K562 (cell line): ENCODE results near the gene MILR1. TPM values are rescaled to one million over a fixed set of nuclear protein-coding genes. Genes with fewer than 3 reads are reported as not detected.

Experiments
- CHCHD3 ChIP-seq: fragments of 250-450 bp; sonication (Bioruptor Pico); IDR thresholded peaks from 2 replicates; pipeline ENCODE4 v2.1.2; 2022; ENCODE audit warnings: mild to moderate bottlenecking
- CREB1 ChIP-seq, 2 experiments: sonication (generic) in 1 of 2; formaldehyde crosslinking in 1 of 2; IDR thresholded peaks; 2 replicates each; pipeline versions ENCODE4 v1.6.1 to v1.8.0; 2012 to 2022; ENCODE audit warnings: inconsistent platforms in 1 of 2, mild to moderate bottlenecking in 1 of 2, missing genetic modification reagents in 1 of 2, moderate library complexity in 1 of 2
- FUS ChIP-seq: fragments of 200-400 bp; formaldehyde crosslinking; optimal IDR thresholded peaks from 2 replicates; pipeline ENCODE3; 2017; ENCODE audit warnings: low read depth, low read length
- GABPB1 ChIP-seq: sonication (generic); formaldehyde crosslinking; IDR thresholded peaks from 2 replicates; pipeline ENCODE4 v1.8.0; 2022; ENCODE audit warnings: mild to moderate bottlenecking, missing genetic modification reagents
- HLTF ChIP-seq: fragments of 450-650 bp; IDR thresholded peaks from 2 replicates; pipeline ENCODE4 v1.6.1; 2016
- HOXB6 ChIP-seq: fragments of 250-450 bp; sonication (Bioruptor Pico); IDR thresholded peaks from 2 replicates; pipeline ENCODE4 v1.5.1; 2022; ENCODE audit warnings: mild to moderate bottlenecking, borderline replicate concordance
- LCOR ChIP-seq: sonication (generic); formaldehyde crosslinking; IDR thresholded peaks from 2 replicates; pipeline ENCODE4 v1.8.0; 2022; ENCODE audit warnings: mild to moderate bottlenecking, missing genetic modification reagents
- PHF20 ChIP-seq: fragments of 450-650 bp; IDR thresholded peaks from 2 replicates; pipeline ENCODE4 v1.6.1; 2018; ENCODE audit not compliant: partially characterized antibody
- POLR2A ChIP-seq: fragments of 450-650 bp; conservative IDR thresholded peaks from 2 replicates; pipeline ENCODE4 v1.6.1; 2016
- POLR2AphosphoS5 ChIP-seq: IDR thresholded peaks from 2 replicates; pipeline ENCODE4 v1.6.1; 2011; ENCODE audit warnings: mild to moderate bottlenecking, low read depth, low read length, moderate library complexity; ENCODE audit not compliant: control insufficient read depth, insufficient read depth
- POLR2B ChIP-seq: fragments of 450-650 bp; IDR thresholded peaks from 2 replicates; pipeline ENCODE4 v1.6.1; 2018; ENCODE audit warnings: low read depth; ENCODE audit not compliant: partially characterized antibody
- RBM17 ChIP-seq: fragments of 200-400 bp; formaldehyde crosslinking; IDR thresholded peaks from 2 replicates; pipeline ENCODE4 v1.6.1; 2017; ENCODE audit warnings: low read depth, mild to moderate bottlenecking, low read length, borderline replicate concordance
- RNF2 ChIP-seq: sonication (generic); IDR thresholded peaks from 2 replicates; pipeline ENCODE4 v1.6.1; 2016
- SAFB2 ChIP-seq: fragments of 200-400 bp; formaldehyde crosslinking; IDR thresholded peaks from 2 replicates; pipeline ENCODE4 v1.6.1; 2018; ENCODE audit warnings: borderline replicate concordance, low read length, low read depth, moderate library complexity; ENCODE audit not compliant: severe bottlenecking
- TEAD1 ChIP-seq, 2 experiments: fragments of 450-650 bp in 1 of 2; sonication (generic) in 1 of 2; formaldehyde crosslinking; IDR thresholded peaks; 2 replicates each; pipeline versions ENCODE4 v1.4.0 to v1.8.0; 2020 to 2022; ENCODE audit warnings: mild to moderate bottlenecking in 2 of 2, missing genetic modification reagents in 1 of 2
- THRB ChIP-seq: fragments of 450-650 bp; formaldehyde crosslinking; conservative IDR thresholded peaks from 2 replicates; pipeline ENCODE4 v1.4.0; 2022; ENCODE audit warnings: mild to moderate bottlenecking, missing genetic modification characterization
- USF1 ChIP-seq: sonication (generic); formaldehyde crosslinking; IDR thresholded peaks from 2 replicates; pipeline ENCODE4 v1.9.0; 2022; ENCODE audit warnings: mild to moderate bottlenecking, missing genetic modification reagents
- ZNF12 ChIP-seq: sonication (generic); formaldehyde crosslinking; IDR thresholded peaks from 2 replicates; pipeline ENCODE4 v1.4.0; 2020; ENCODE audit warnings: mild to moderate bottlenecking, missing genetic modification reagents
- ZNF175 ChIP-seq: fragments of 200-800 bp; sonication (Bioruptor generic); IDR thresholded peaks from 2 replicates; pipeline ENCODE4 v1.6.1; 2016; ENCODE audit warnings: low read depth, mild to moderate bottlenecking, missing genetic modification characterization, missing compliant biosample characterization
- ZNF354B ChIP-seq: fragments of 250-450 bp; sonication (Bioruptor Pico); IDR thresholded peaks from 2 replicates; pipeline ENCODE4 v1.4.0; 2020
- ZNF583 ChIP-seq: fragments of 250-450 bp; sonication (Bioruptor Pico); IDR thresholded peaks from 2 replicates; pipeline ENCODE4 v1.4.0; 2020
- polyA plus RNA-seq, 8 experiments: library from polyadenylated mRNA; depleted of rRNA in 4 of 8; stranded (reverse) in 5 of 8; unstranded in 3 of 8; fragments of >200 nt; fragmentation: Nextera tagmentation in 2 of 8; fragmentation: Illumina TruSeq in 1 of 8; extraction: Ambion mirVana in 2 of 8; extraction: Trizol in 1 of 8; gene quantifications; 2 replicates each; pipeline versions ENCODE4 v1.2.1 to v1.2.3, GENCODE V29; 2011 to 2014; ENCODE audit warnings: inconsistent platforms in 1 of 8, missing spikeins in 1 of 8
- total RNA-seq, 7 experiments: library from RNA; depleted of rRNA in 6 of 7; stranded (reverse); fragments of >200 nt in 6 of 7; fragmentation: Illumina TruSeq in 2 of 7; extraction: Trizol in 2 of 7; gene quantifications; 2 replicates each; pipeline versions ENCODE4 v1.2.1 to v1.2.3, GENCODE V29; 2011 to 2021; ENCODE audit warnings: low replicate concordance in 1 of 7
- TF ChIP-seq, protein P1 (sequence below): sonication (generic); formaldehyde crosslinking; IDR thresholded peaks from 2 replicates; pipeline ENCODE4 v1.8.1; 2023; ENCODE audit warnings: mild to moderate bottlenecking, missing genetic modification reagents
- TF ChIP-seq, protein P2 (sequence below): fragments of 450-650 bp; formaldehyde crosslinking; IDR thresholded peaks from 2 replicates; pipeline ENCODE4 v1.4.0; 2022; ENCODE audit warnings: missing genetic modification characterization

MILR1 gene
- total and polyA plus RNA-seq, 9 of the 15 experiments (the other 6 are each of a cell fraction or from before 2014, with no cell fraction given), result 3.8 to 14.1 (median 7.1) TPM

DNA sequence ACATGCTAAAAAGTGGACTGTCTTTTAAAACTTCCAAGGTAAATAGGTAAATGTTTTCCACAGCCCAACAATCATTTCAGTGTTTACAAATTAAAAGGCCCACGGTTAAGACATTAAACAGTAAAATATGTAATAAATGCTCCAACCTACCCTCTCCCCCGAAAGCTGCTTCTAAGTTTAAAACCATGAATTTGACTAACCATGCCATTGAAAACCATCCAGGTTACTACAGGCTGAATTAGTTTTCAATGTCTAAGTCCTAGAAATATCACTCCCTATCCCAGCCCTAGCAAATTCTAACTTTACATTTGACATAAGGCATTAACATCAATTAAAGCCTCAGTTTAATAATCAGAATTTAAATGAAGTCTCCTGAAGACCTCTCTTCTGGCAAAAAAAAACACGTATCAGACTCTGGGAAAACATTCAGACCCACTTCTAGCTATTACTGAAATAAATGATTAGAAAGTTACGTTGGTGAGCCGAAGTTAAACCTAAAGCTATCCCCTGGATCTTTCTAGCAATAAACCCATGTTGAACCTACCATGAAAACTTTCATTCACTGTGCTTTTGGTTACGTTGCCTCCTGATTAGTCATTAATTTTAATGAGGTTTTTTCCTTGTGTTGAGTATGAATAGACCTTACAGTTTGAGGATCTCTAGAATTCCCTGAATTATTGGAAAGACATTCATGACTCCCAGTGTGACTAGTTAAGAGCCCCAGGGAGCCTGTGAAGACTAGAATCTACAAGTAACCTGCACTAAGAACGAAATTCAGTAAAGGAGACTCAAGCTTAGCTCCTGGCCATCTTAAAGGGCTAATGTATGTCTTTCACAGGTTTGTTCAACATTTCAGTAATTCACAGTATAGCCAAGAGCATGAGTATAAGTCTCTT is 49.6 kb downstream of the MILR1 start (continued):
- TF ChIP-seq TEAD1 (CRISPR knock-in tag; IDR thresholded peaks at IDR 0.05), result peak in 1 of 2 experiments; percentile 40; a peak in 2 of 4 replicates
- TF ChIP-seq, protein P1, sequence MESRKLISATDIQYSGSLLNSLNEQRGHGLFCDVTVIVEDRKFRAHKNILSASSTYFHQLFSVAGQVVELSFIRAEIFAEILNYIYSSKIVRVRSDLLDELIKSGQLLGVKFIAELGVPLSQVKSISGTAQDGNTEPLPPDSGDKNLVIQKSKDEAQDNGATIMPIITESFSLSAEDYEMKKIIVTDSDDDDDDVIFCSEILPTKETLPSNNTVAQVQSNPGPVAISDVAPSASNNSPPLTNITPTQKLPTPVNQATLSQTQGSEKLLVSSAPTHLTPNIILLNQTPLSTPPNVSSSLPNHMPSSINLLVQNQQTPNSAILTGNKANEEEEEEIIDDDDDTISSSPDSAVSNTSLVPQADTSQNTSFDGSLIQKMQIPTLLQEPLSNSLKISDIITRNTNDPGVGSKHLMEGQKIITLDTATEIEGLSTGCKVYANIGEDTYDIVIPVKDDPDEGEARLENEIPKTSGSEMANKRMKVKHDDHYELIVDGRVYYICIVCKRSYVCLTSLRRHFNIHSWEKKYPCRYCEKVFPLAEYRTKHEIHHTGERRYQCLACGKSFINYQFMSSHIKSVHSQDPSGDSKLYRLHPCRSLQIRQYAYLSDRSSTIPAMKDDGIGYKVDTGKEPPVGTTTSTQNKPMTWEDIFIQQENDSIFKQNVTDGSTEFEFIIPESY (CRISPR knock-in tag), result no peak
- 0 out of 2 replicates have a peak, but pooled peaks have one; percentile 27 for TF ChIP-seq ZNF175 (CRISPR knock-in tag)
- TF ChIP-seq, protein P2, sequence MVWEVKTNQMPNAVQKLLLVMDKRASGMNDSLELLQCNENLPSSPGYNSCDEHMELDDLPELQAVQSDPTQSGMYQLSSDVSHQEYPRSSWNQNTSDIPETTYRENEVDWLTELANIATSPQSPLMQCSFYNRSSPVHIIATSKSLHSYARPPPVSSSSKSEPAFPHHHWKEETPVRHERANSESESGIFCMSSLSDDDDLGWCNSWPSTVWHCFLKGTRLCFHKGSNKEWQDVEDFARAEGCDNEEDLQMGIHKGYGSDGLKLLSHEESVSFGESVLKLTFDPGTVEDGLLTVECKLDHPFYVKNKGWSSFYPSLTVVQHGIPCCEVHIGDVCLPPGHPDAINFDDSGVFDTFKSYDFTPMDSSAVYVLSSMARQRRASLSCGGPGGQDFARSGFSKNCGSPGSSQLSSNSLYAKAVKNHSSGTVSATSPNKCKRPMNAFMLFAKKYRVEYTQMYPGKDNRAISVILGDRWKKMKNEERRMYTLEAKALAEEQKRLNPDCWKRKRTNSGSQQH (CRISPR knock-in tag), result peak; percentile 24; the same call in 1 of the 2 replicates
- peak; percentile 76 for TF ChIP-seq POLR2A
- TF ChIP-seq CHCHD3, result no peak
- no peak for TF ChIP-seq ZNF12 (CRISPR knock-in tag)
- peak; percentile 74 for TF ChIP-seq POLR2AphosphoS5
- TF ChIP-seq THRB (CRISPR knock-in tag), result no peak; the same call in 1 of the 2 replicates
- TF ChIP-seq CREB1 (IDR thresholded peaks at IDR 0.05), result 0 out of 2 replicates have a peak, but pooled peaks have one; percentile 20
- no peak for TF ChIP-seq CREB1 (CRISPR knock-in tag; IDR thresholded peaks at IDR 0.05)
- TF ChIP-seq FUS, result peak; percentile 48
- TF ChIP-seq ZNF354B, result 0 out of 2 replicates have a peak, but pooled peaks have one; percentile 35
- peak; percentile 82 for TF ChIP-seq POLR2B
- no peak for TF ChIP-seq GABPB1
- no peak for TF ChIP-seq HLTF
- no peak for TF ChIP-seq RNF2
- TF ChIP-seq USF1 (CRISPR knock-in tag), result no peak
- no peak for TF ChIP-seq SAFB2
- TF ChIP-seq ZNF583 (CRISPR knock-in tag), result no peak
- TF ChIP-seq PHF20, result no peak
- peak; percentile 62; the same call in 1 of the 2 replicates for TF ChIP-seq LCOR (CRISPR knock-in tag)
- no peak for TF ChIP-seq RBM17
- no peak for TF ChIP-seq HOXB6 (CRISPR knock-in tag)
